Mesenchymal stem cell (in vitro differentiated cells and primary cell): ENCODE data around the gene HYAL3.

Source experiments
- DNase-seq: peaks from one replicate; pipeline ENCODE4 v3.0.0-alpha.2; 2013
- H2AFZ ChIP-seq: one replicate; pipeline ENCODE4 v1.6.1; 2013; ENCODE audit warnings: low read depth, mild to moderate bottlenecking, control low read depth, inconsistent platforms, low read length, moderate library complexity
- H2AK5ac ChIP-seq: 2 replicates; pipeline ENCODE4 v1.6.1; 2013; ENCODE audit warnings: low read length, moderate library complexity, mild to moderate bottlenecking, inconsistent platforms; ENCODE audit not compliant: severe bottlenecking
- H2BK120ac ChIP-seq: one replicate; pipeline ENCODE4 v1.6.1; 2013; ENCODE audit warnings: low read depth, mild to moderate bottlenecking, inconsistent platforms, low read length, moderate library complexity
- H2BK12ac ChIP-seq, 2 experiments: one replicate each; pipeline ENCODE4 v1.6.1; 2013; ENCODE audit warnings: inconsistent platforms in 2 of 2, low read length in 2 of 2, mild to moderate bottlenecking in 2 of 2, moderate library complexity in 2 of 2, control low read depth in 1 of 2
- H2BK15ac ChIP-seq: one replicate; pipeline ENCODE4 v1.6.1; 2013; ENCODE audit warnings: mild to moderate bottlenecking, low read depth, inconsistent platforms; ENCODE audit not compliant: poor library complexity, severe bottlenecking
- H2BK5ac ChIP-seq: 2 replicates; pipeline ENCODE4 v1.6.1; 2013; ENCODE audit warnings: low read depth, mild to moderate bottlenecking, low read length, control low read depth, inconsistent platforms; ENCODE audit not compliant: poor library complexity, severe bottlenecking
- H3K14ac ChIP-seq, 2 experiments: one replicate each; pipeline ENCODE4 v1.6.1; 2013; ENCODE audit warnings: inconsistent platforms in 2 of 2, low read length in 2 of 2, control low read depth in 1 of 2, mild to moderate bottlenecking in 1 of 2, moderate library complexity in 1 of 2
- H3K18ac ChIP-seq, 2 experiments: one replicate each; pipeline ENCODE4 v1.6.1; 2013; ENCODE audit warnings: inconsistent platforms in 2 of 2, low read length in 2 of 2, control low read depth in 1 of 2, low read depth in 1 of 2, mild to moderate bottlenecking in 1 of 2
- H3K23ac ChIP-seq, 2 experiments: one replicate each; pipeline ENCODE4 v1.6.1; 2013; ENCODE audit warnings: inconsistent platforms in 2 of 2, low read length in 2 of 2, mild to moderate bottlenecking in 2 of 2, moderate library complexity in 2 of 2, control low read depth in 1 of 2
- H3K27ac ChIP-seq: 2 replicates; pipeline ENCODE4 v1.5.1; 2013; ENCODE audit warnings: mild to moderate bottlenecking, moderate library complexity, low read length, control low read depth, inconsistent platforms; ENCODE audit not compliant: poor library complexity, severe bottlenecking
- H3K27me3 ChIP-seq, 2 experiments: 2 replicates each; pipeline versions ENCODE4 v1.6.1 to v1.7.0; 2013; ENCODE audit warnings: low read length in 2 of 2, mild to moderate bottlenecking in 2 of 2, moderate library complexity in 2 of 2, control low read depth in 1 of 2, inconsistent platforms in 1 of 2; ENCODE audit not compliant: control insufficient read depth in 1 of 2, insufficient read depth in 1 of 2
- H3K36me3 ChIP-seq, 2 experiments: 2 replicates each; pipeline versions ENCODE4 v1.6.1 to v1.7.0; 2013; ENCODE audit warnings: low read length in 2 of 2, control low read depth in 1 of 2, inconsistent platforms in 1 of 2, low read depth in 1 of 2, mild to moderate bottlenecking in 1 of 2; ENCODE audit not compliant: insufficient read depth in 2 of 2, control insufficient read depth in 1 of 2
- H3K4ac ChIP-seq, 2 experiments: one replicate each; pipeline ENCODE4 v1.6.1; 2013; ENCODE audit warnings: inconsistent platforms in 2 of 2, low read length in 2 of 2, mild to moderate bottlenecking in 2 of 2, moderate library complexity in 2 of 2, control low read depth in 1 of 2, low read depth in 1 of 2
- H3K4me1 ChIP-seq: 2 replicates; pipeline ENCODE4 v1.6.1; 2013; ENCODE audit warnings: low read depth, low read length, control low read depth; ENCODE audit not compliant: control insufficient read depth, insufficient read depth
- H3K4me2 ChIP-seq: 2 replicates; pipeline ENCODE4 v1.6.1; 2013; ENCODE audit warnings: low read length, mild to moderate bottlenecking, inconsistent platforms; ENCODE audit not compliant: poor library complexity, severe bottlenecking
- H3K4me3 ChIP-seq, 2 experiments: 2 replicates each; pipeline versions ENCODE4 v1.5.1 to v1.7.0; 2013; ENCODE audit warnings: low read length in 2 of 2, mild to moderate bottlenecking in 2 of 2, control low read depth in 1 of 2, low read depth in 1 of 2; ENCODE audit not compliant: insufficient read depth in 1 of 2
- H3K79me1 ChIP-seq: replicated peaks from 2 replicates; pipeline ENCODE4 v1.6.1; 2013; ENCODE audit warnings: mild to moderate bottlenecking, control low read depth, low read length, inconsistent platforms; ENCODE audit not compliant: poor library complexity, severe bottlenecking
- H3K9ac ChIP-seq: 2 replicates; pipeline ENCODE4 v1.7.0; 2013; ENCODE audit warnings: mild to moderate bottlenecking, low read length, moderate library complexity
- H3K9me3 ChIP-seq: 2 replicates; pipeline ENCODE4 v1.7.0; 2013; ENCODE audit warnings: mild to moderate bottlenecking, low read length; ENCODE audit not compliant: control insufficient read depth
- H4K8ac ChIP-seq: one replicate; pipeline ENCODE4 v1.6.1; 2013; ENCODE audit warnings: inconsistent platforms, mild to moderate bottlenecking, low read length, moderate library complexity
- H4K91ac ChIP-seq: one replicate; pipeline ENCODE4 v1.6.1; 2013; ENCODE audit warnings: mild to moderate bottlenecking, low read length, inconsistent platforms
- WGBS: methylation state at CpG from one replicate; pipeline ENCODE4 v1.1.7; 2013; ENCODE audit warnings: mixed read lengths; 5-methylcytosine and 5-hydroxymethylcytosine counted together

Gene HYAL3

GRCh38 chr3:50258029-50258680 is 41.0 kb downstream of the HYAL3 start:
- no peak overlapping the region for H2BK5ac ChIP-seq
- H3K9ac ChIP-seq = no peak overlapping the region
- peaks cover 19% of the 10 kb centered on the region for H3K79me1 ChIP-seq
- peaks cover 58 to 64% of the 10 kb centered on the region in 2 experiments for H3K36me3 ChIP-seq
- no peak overlapping the region for H2AK5ac ChIP-seq
- no peak overlapping the region for H3K4me2 ChIP-seq
- H3K4ac ChIP-seq = no peak overlapping the region
- no peak overlapping the region for H3K14ac ChIP-seq
- no peak overlapping the region for H3K4me3 ChIP-seq
- H2BK15ac ChIP-seq = peak overlapping the region; percentile 9
- H4K91ac ChIP-seq = no peak overlapping the region
- no peak overlapping the region for H3K27ac ChIP-seq
- H2BK12ac ChIP-seq = no peak overlapping the region
- H3K9me3 ChIP-seq = no peaks in the 10 kb centered on the region
- DNase-seq = no peak
- no peak overlapping the region for H2BK120ac ChIP-seq
- 96% methylated on average over 15 of the region's 17 CpGs for WGBS
- no peaks in the 10 kb centered on the region for H3K27me3 ChIP-seq
- H2AFZ ChIP-seq = no peak overlapping the region
- peaks cover 50% of the 10 kb centered on the region for H3K4me1 ChIP-seq
- no peak overlapping the region for H4K8ac ChIP-seq
- no peak overlapping the region for H3K18ac ChIP-seq
- no peak overlapping the region for H3K23ac ChIP-seq

- WGBS = 93% methylated on average over 20 of the region's 20 CpGs
- H3K79me1 ChIP-seq = peaks cover 19% of the 10 kb centered on the region
These were observed 42.0 kb downstream of the HYAL3 start for GRCh38 chr3:50256978-50257890.

GRCh38 chr3:50255251-50255615 is 44.0 kb downstream of the HYAL3 start:
- 93% methylated on average over 9 of the region's 9 CpGs for WGBS
- no peak overlapping the region for H4K8ac ChIP-seq

More at GRCh38 chr3:50256978-50257890, 42.0 kb downstream of the HYAL3 start:
- Histone ChIP-seq H3K27ac (no peak overlapping the region), H4K91ac (no peak overlapping the region), H3K4me3 (no peak overlapping the region), H3K23ac (no peak overlapping the region), H3K4me2 (no peak overlapping the region), H2BK5ac (no peak overlapping the region), H2AK5ac (no peak overlapping the region), H3K9ac (no peak overlapping the region), H2BK12ac (no peak overlapping the region), H3K4ac (no peak overlapping the region), H3K27me3 (no peaks in the 10 kb centered on the region), H2BK15ac (no peak overlapping the region), H2AFZ (no peak overlapping the region), H3K9me3 (no peaks in the 10 kb centered on the region), H3K14ac (no peak overlapping the region), H4K8ac (no peak overlapping the region), H3K18ac (no peak overlapping the region), H3K36me3 (peaks cover 66 to 73% of the 10 kb centered on the region in 2 experiments), H3K4me1 (peaks cover 49% of the 10 kb centered on the region), H2BK120ac (no peak overlapping the region)
- no peak for DNase-seq

GRCh38 chr3:50254577-50255250 is 44.5 kb downstream of the HYAL3 start:
- peaks cover 51% of the 10 kb centered on the region for H3K4me1 ChIP-seq
- H2AK5ac ChIP-seq = peak overlapping the region; percentile 27
- H3K4me3 ChIP-seq = no peak overlapping the region
- no peak overlapping the region for H2BK15ac ChIP-seq
- no peak overlapping the region for H2BK12ac ChIP-seq
- no peak overlapping the region for H3K18ac ChIP-seq
- H2BK5ac ChIP-seq = no peak overlapping the region
- no peak overlapping the region for H4K8ac ChIP-seq
- peak overlapping the region; percentile 38 for H3K9ac ChIP-seq
- no peak overlapping the region for H4K91ac ChIP-seq
- peak overlapping the region; percentile 36 for H3K27ac ChIP-seq
- no peak for DNase-seq
- H3K4me2 ChIP-seq = no peak overlapping the region
- H3K9me3 ChIP-seq = no peaks in the 10 kb centered on the region
- no peak overlapping the region for H3K4ac ChIP-seq
- WGBS = 71% methylated on average over 8 of the region's 8 CpGs
- no peak overlapping the region for H3K14ac ChIP-seq
- H2AFZ ChIP-seq = no peak overlapping the region
- peaks cover 17% of the 10 kb centered on the region for H3K79me1 ChIP-seq
- no peak overlapping the region for H3K23ac ChIP-seq
- H3K27me3 ChIP-seq = no peaks in the 10 kb centered on the region
- H3K36me3 ChIP-seq = peaks cover 83 to 93% of the 10 kb centered on the region in 2 experiments
- H2BK120ac ChIP-seq = no peak overlapping the region

More at GRCh38 chr3:50255251-50255615, 44.0 kb downstream of the HYAL3 start:
- no peak overlapping the region for H2BK120ac ChIP-seq
- H2BK5ac ChIP-seq = no peak overlapping the region
- peaks cover 48% of the 10 kb centered on the region for H3K4me1 ChIP-seq
- no peak overlapping the region for H3K4ac ChIP-seq
- H2BK15ac ChIP-seq = no peak overlapping the region
- H3K9me3 ChIP-seq = no peaks in the 10 kb centered on the region
- peaks cover 17% of the 10 kb centered on the region for H3K79me1 ChIP-seq
- H3K4me3 ChIP-seq = no peak overlapping the region
- no peak overlapping the region for H3K14ac ChIP-seq
- no peak overlapping the region for H3K4me2 ChIP-seq
- peak overlapping the region; percentile 38 for H3K9ac ChIP-seq
- H3K23ac ChIP-seq = no peak overlapping the region
- no peak for DNase-seq
- peaks cover 80 to 90% of the 10 kb centered on the region in 2 experiments for H3K36me3 ChIP-seq
- H4K91ac ChIP-seq = no peak overlapping the region
- H3K18ac ChIP-seq = no peak overlapping the region
- H3K27ac ChIP-seq = peak overlapping the region; percentile 36
- no peak overlapping the region for H2BK12ac ChIP-seq
- no peak overlapping the region for H2AFZ ChIP-seq
- H2AK5ac ChIP-seq = peak overlapping the region; percentile 27
- H3K27me3 ChIP-seq = no peaks in the 10 kb centered on the region
